DMS 273 treated with DMSO at 0.1 percent for 48 hours (cell line): ENCODE results near the gene TCHP.

Experiments used
- DNase-seq: peaks from one replicate; lab custom pipeline; 2025; lab: John Stamatoyannopoulos, UW

Gene TCHP

GRCh38 chr12:109932878-109933503, 32.9 kb downstream of the TCHP start:
- no peak for DNase-seq

DNA sequence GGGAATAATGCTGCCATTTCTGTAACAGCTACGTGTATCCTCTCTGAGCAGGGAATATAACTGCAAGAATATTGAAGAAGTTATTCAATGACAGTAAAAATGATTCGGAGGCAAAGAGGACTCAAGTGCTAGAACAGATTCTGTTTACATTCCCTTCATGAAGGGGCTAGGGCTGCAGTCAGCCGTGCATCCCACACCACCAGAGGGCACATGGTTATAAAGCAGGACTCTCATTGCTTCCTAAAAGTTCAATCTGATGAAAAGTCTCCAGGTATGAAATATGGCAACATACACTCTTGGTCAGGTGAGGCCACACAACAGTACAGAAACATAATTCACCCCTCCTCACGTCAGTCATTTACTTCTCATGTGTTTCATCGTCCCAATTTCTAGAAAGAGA, 34.0 kb downstream of the TCHP start:
- no peak for DNase-seq

- no peak for DNase-seq
Observed at GRCh38 chr12:109937371-109937770, 37.3 kb downstream of the TCHP start.

DNA sequence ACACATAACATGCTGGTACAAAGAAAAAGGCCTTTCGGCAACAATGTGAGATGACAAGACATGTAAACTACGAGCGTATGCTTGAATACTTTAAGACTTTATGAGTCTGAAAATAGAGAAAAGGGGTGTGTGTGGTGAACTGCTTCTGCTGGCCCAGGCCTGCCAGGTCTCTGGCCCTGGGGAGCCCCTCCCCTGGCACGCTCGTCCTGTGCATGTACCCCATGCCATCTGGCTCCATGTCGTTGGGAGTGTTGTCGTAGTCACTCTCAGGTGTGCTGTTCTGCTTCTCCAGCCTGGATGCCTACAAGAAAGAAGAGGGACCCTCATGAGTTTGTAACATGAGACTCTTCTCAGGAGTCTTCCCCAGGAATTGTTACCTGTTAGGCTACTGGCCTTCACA, 38.9 kb downstream of the TCHP start:
- DNase-seq, result no peak

DNA sequence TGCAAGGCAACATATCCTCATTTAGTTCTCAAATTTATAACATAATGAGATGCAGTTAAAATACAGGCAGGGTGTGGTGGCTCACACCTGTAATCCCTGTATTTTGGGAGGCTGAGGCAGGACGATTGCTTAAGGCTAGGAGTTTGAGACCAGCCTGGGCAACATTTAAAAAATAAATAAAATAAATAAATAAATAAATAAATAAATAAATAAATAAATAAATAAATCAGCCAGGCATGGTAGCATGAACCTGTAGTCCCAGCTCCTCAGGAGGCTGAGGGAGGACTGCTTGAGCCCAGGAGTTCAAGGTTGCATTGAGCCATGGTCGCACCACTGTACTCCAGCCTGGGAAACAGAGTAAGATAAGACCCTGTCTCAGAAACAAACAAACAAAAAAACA, 39.4 kb downstream of the TCHP start:
- DNase-seq, result no peak

DNA sequence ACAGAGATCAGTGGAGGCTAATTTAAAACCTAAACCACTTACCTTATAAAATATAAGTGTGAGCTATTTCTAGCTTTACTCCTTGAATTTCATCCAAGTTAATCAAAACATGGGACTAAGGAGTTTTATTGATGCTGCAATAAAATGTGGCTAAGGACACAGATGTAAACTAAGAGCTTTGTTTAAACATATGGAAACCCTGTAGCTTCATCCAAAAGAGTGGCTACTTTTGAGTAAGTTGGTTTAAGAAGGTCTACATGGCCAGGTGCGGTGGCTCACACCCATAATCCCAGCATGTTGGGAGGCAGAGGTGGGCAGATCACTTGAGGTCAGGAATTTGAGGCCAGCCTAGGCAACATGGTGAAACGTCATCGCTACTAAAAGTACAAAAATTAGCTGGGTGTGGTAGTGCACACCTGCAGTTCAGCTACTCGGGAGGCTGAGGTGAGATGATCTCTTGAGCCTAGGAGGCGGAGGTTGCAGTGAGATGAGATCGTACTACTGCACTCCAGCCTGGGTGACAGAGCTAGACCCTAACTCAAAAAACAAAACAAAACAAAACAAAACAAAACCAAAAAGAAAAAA, 40.4 kb downstream of the TCHP start:
- DNase-seq, result no peak

GRCh38 chr12:109943811-109944210, 43.7 kb downstream of the TCHP start:
- no peak for DNase-seq

GRCh38 chr12:109944561-109945359, 44.7 kb downstream of the TCHP start:
- DNase-seq, result no peak

DNA sequence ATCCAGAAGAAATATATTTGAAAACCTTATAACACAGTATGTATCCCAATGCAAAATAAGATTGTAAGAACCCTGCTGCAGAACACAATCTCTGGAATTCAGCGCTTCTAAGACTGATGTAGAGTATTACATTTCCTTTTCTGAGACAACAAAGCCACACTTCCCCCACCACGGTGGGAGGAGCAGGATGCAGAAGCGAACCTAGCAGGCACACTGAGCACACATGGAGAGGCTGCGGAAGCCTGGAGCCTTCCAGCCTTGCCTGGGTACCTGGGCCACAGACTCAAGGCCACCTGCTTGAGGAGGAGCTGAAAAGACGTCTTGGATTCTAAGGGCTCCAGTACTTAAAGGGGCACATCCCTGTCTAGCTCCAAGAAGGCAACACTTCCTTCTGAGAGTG, 46.4 kb downstream of the TCHP start:
- DNase-seq, result no peak

DNA sequence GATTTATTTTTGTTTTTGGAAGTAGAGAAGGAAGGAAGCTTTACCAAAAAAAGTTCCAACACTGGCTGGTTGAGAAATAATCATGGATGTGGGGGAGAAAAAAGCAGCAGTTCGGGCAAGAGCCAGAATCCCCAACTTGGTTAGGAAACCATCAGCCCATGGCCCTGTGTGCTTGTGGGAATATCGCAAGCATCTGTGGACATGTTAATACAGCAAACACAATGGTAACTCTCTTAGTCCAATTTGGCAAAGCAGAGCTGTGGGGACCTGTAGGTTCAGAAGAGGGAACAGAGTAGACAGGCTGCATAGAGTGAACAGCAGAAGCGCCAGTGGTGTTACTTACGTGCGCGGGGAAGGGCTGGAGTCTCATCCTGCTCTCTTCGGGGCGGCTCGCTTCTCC, 46.8 kb downstream of the TCHP start:
- no peak for DNase-seq

GRCh38 chr12:109947521-109947920, 47.4 kb downstream of the TCHP start:
- DNase-seq, result no peak

DNA sequence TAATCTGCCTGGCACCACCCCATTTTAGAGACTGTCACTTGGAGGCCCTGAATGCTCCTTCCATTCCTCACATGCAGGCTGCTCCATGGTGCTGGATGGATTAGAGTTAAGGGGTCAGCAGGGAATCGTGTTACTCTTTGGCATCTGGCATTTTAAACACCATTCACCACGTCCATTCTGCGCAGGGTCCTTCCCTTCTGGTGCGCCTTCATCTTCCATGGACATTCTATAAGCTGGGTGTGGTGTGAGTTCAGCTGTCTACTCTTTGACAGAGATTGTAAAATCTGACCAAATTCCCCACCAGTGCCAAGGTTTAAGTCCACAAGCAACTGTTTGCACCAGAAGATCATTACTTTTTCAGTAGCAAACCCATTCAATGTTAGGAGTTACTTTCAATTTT, 48.3 kb downstream of the TCHP start:
- DNase-seq, result no peak

DNA sequence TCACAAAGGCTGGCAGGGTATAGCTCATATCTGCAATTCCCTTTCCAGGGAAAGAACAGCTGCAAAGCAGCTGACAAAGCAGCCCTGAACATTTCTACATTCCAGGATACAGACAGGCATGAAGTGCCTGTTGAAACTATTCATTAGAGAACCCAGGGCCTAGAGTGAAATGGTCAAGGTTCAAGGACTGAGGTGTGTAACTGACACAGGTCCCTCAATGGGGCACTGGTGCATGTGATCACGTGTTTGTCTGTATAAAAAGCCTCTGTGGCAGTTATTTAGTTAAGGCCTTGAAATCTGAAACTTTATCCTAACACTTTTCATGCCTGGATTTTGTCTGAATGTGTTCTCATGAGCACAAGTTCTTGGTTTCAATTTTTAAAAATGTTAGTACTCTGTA, 49.0 kb downstream of the TCHP start:
- no peak for DNase-seq

DNA sequence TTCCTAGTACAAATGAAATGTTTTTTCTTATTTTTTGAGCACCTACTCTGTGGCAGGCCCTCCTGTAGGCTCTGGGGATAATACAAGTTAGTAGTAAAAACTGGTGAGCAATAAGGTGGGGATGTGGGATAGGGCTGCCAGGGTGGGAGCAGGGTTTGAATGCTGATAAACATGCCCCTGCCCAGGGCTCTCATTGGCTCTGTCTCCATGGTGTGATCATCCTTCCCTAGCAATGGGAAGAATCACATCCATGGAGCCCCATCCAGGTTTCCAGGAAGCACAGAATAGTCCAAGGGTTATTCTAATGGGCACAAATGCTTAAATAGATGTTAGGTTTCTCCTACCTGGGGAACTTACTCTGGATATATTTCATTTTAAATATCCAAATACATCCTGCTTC, 50.6 kb downstream of the TCHP start:
- DNase-seq, result no peak

GRCh38 chr12:109951136-109951535, 51.1 kb downstream of the TCHP start:
- no peak for DNase-seq

DNA sequence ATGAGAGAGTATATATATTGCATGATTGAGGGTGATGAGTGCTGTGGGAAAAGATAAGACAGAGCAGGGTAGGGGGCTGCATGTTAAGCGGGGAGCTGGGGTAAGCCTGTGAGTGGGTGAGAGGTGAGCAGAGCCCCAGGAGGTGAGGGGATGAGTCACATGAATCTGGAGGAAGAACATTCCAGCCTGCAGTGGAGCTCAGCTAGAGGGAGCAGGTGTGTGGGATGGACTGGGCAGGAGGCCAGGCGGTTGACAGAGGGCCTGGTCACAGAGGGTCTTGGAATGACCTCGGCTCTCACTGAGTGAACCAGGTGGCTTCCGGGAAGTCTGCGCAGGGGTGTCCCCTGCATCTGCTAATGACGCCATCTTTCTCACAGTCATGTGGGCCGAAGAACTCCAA, 51.7 kb downstream of the TCHP start:
- no peak for DNase-seq

GRCh38 chr12:109952160-109952858, 52.2 kb downstream of the TCHP start:
- DNase-seq, result no peak

DNA sequence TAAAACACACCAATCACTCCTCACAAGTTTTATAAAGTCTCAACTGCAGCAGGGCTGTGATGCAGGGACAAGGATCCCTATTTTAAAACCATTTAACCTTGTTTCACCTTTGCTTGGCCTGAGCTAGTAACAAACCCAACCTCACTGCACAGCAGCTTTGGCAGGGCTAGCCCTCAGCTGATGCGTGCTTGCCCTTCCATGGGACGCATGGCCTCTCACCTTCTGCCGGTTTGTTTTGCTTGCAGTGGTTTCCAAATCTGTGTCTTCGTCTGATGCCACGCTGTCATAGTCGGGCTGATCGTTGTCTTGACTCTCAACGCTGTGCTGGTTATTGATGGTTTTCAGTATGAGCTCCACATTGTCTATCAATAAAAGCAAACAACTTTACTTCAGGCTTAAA, 52.8 kb downstream of the TCHP start:
- DNase-seq, result no peak

DNA sequence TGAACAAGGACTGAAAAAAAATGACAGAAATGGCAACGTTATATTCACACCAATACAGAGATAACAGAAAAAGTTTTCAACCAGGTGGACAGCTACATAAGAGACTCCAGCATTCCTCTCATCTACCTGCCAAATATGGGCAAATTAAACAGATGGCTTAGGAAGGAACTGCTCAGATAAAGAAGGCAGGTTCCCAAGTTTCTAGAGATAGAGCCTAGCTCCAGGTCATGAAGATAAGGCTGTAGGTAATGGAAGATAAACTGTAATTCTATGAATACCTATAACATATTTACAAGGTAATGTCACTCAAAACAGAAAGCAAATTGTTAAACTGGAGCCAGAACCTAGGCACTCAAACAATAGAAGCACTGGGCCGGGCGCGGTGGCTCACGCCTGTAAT, 53.6 kb downstream of the TCHP start:
- DNase-seq, result no peak

GRCh38 chr12:109958374-109958773, 58.3 kb downstream of the TCHP start:
- DNase-seq, result no peak

GRCh38 chr12:109959411-109960093, 59.5 kb downstream of the TCHP start:
- no peak for DNase-seq

GRCh38 chr12:109961201-109961600, 61.1 kb downstream of the TCHP start:
- no peak for DNase-seq
